K562 (cell line): ENCODE measurements around the gene TGFBR1. TPM values are rescaled to one million over a fixed set of nuclear protein-coding genes. Genes with fewer than 3 reads are reported as not detected.

Source experiments
- ATF4 ChIP-seq: fragments of 450-650 bp; formaldehyde crosslinking; IDR thresholded peaks from 2 replicates; pipeline ENCODE4 v1.4.0; 2022; ENCODE audit warnings: mild to moderate bottlenecking, moderate library complexity
- CAMTA2 ChIP-seq: fragments of 250-450 bp; sonication (Bioruptor Pico); conservative IDR thresholded peaks from 2 replicates; pipeline ENCODE4 v1.5.1; 2022
- EZH2 ChIP-seq: IDR thresholded peaks from 2 replicates; pipeline ENCODE4 v1.6.1; 2012; ENCODE audit warnings: low read depth, mild to moderate bottlenecking, inconsistent platforms, low read length, borderline replicate concordance
- KLF10 ChIP-seq: fragments of 250-450 bp; sonication (Bioruptor Pico); IDR thresholded peaks from 2 replicates; pipeline ENCODE4 v1.6.1; 2021; ENCODE audit warnings: matching md5 sums
- LARP7 ChIP-seq: fragments of 450-650 bp; IDR thresholded peaks from 2 replicates; pipeline ENCODE4 v1.6.1; 2016
- MEF2D ChIP-seq: conservative IDR thresholded peaks from 2 replicates; pipeline ENCODE4 v1.6.1; 2016; ENCODE audit warnings: low read depth, missing genetic modification characterization, missing compliant biosample characterization
- PHB ChIP-seq: fragments of 250-450 bp; sonication (Bioruptor Pico); IDR thresholded peaks from 2 replicates; pipeline ENCODE4 v1.5.0; 2021
- POLR2AphosphoS5 ChIP-seq: IDR thresholded peaks from 2 replicates; pipeline ENCODE4 v1.6.1; 2011; ENCODE audit warnings: mild to moderate bottlenecking, low read depth, low read length, moderate library complexity; ENCODE audit not compliant: control insufficient read depth, insufficient read depth
- SIRT6 ChIP-seq: IDR thresholded peaks from one replicate; pipeline ENCODE4 v1.6.1; 2012; ENCODE audit warnings: low read depth, mild to moderate bottlenecking, control low read depth, inconsistent platforms, low read length, moderate library complexity
- TRIM28 ChIP-seq: fragments of 450-650 bp; IDR thresholded peaks from 2 replicates; pipeline ENCODE4 v1.6.1; 2017
- ZFPM2 ChIP-seq: fragments of 250-450 bp; sonication (Bioruptor Pico); IDR thresholded peaks from 2 replicates; pipeline ENCODE4 v1.5.1; 2022; ENCODE audit warnings: mild to moderate bottlenecking
- ZNF318 ChIP-seq, 2 experiments: fragments of 450-650 bp; IDR thresholded peaks; 2 replicates each; pipeline ENCODE4 v1.6.1; 2016; ENCODE audit warnings: mild to moderate bottlenecking in 2 of 2, borderline replicate concordance in 1 of 2, low read depth in 1 of 2, moderate library complexity in 1 of 2
- ZNF764 ChIP-seq: fragments of 250-450 bp; sonication (Bioruptor Pico); IDR thresholded peaks from 2 replicates; pipeline ENCODE4 v1.4.0; 2020; ENCODE audit warnings: low read depth, mild to moderate bottlenecking, moderate library complexity
- polyA plus RNA-seq, 8 experiments: library from polyadenylated mRNA; depleted of rRNA in 4 of 8; stranded (reverse) in 5 of 8; unstranded in 3 of 8; fragments of >200 nt; fragmentation: Nextera tagmentation in 2 of 8; fragmentation: Illumina TruSeq in 1 of 8; extraction: Ambion mirVana in 2 of 8; extraction: Trizol in 1 of 8; gene quantifications; 2 replicates each; pipeline versions ENCODE4 v1.2.1 to v1.2.3, GENCODE V29; 2011 to 2014; ENCODE audit warnings: inconsistent platforms in 1 of 8, missing spikeins in 1 of 8
- total RNA-seq, 7 experiments: library from RNA; depleted of rRNA in 6 of 7; stranded (reverse); fragments of >200 nt in 6 of 7; fragmentation: Illumina TruSeq in 2 of 7; extraction: Trizol in 2 of 7; gene quantifications; 2 replicates each; pipeline versions ENCODE4 v1.2.1 to v1.2.3, GENCODE V29; 2011 to 2021; ENCODE audit warnings: low replicate concordance in 1 of 7
- TF ChIP-seq, protein P1 (sequence below): fragments of 450-650 bp; IDR thresholded peaks from 2 replicates; pipeline ENCODE4 v1.6.1; 2018; ENCODE audit warnings: mild to moderate bottlenecking, low read depth; ENCODE audit not compliant: partially characterized antibody
- TF ChIP-seq, protein P2 (sequence below): fragments of 450-650 bp; IDR thresholded peaks from 2 replicates; pipeline ENCODE4 v1.6.1; 2017; ENCODE audit warnings: mild to moderate bottlenecking, moderate library complexity

The TGFBR1 gene
- total and polyA plus RNA-seq, 9 of the 15 experiments (the other 6 are each of a cell fraction or from before 2014, with no cell fraction given): 15.5 to 62.4 (median 42.7) TPM

DNA sequence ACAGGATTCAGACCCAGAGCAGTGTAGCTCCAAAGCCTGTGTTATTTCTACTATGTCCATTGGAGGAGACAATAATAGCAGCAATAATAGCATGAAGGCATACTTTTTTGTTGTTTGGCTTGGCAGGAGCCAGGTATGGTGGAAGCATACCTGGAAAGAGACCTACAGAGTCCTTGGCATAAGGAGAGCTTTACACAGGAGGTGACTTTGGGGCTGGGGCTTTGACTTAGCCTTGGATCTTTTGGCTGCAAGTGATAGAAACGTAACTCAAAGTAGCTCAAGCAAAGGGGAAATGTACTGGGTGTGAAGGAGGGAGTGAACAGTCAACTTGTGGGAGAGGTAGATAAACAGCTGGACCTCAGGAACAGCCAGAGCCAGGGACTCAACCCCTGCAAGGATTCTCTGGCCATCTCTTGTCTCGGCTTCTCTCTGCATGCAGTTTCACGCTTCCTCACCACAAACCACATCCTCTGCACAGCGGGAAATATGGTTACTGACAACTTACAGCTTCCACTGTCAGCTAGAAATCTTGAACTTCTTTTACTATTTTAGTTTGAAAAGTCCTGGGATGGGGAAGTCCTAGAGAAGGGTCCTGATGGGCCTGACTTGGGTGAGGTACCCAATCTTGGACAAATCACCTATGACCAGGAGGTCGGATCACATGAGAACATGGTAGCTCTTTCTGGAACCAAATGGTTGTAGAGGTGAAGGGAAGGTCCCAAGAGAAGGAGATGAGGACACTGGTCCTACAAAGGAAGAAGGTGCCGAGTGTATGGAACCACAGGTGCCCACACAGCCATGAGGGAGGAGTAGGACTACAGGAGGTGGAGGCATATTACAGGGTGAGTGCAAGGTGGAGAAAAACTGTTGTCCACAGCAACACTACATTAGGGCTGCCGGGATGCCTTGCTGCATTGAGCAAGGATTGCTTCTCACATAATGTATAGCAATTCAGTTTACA is 47.0 kb upstream of the TGFBR1 start (continued):
- TF ChIP-seq ZNF318 (IDR thresholded peaks at IDR 0.05; ENCODE audit: borderline replicate concordance in 1 of 2, low read depth in 1 of 2): no peak
- peak; percentile 75 for TF ChIP-seq POLR2AphosphoS5
- TF ChIP-seq, protein P1, sequence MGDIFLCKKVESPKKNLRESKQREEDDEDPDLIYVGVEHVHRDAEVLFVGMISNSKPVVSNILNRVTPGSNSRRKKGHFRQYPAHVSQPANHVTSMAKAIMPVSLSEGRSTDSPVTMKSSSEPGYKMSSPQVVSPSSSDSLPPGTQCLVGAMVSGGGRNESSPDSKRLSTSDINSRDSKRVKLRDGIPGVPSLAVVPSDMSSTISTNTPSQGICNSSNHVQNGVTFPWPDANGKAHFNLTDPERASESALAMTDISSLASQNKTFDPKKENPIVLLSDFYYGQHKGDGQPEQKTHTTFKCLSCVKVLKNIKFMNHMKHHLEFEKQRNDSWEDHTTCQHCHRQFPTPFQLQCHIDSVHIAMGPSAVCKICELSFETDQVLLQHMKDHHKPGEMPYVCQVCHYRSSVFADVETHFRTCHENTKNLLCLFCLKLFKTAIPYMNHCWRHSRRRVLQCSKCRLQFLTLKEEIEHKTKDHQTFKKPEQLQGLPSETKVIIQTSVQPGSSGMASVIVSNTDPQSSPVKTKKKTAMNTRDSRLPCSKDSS: no peak
- TF ChIP-seq, protein P2, sequence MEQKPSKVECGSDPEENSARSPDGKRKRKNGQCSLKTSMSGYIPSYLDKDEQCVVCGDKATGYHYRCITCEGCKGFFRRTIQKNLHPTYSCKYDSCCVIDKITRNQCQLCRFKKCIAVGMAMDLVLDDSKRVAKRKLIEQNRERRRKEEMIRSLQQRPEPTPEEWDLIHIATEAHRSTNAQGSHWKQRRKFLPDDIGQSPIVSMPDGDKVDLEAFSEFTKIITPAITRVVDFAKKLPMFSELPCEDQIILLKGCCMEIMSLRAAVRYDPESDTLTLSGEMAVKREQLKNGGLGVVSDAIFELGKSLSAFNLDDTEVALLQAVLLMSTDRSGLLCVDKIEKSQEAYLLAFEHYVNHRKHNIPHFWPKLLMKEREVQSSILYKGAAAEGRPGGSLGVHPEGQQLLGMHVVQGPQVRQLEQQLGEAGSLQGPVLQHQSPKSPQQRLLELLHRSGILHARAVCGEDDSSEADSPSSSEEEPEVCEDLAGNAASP: no peak
- no peak for TF ChIP-seq EZH2
- no peak for TF ChIP-seq KLF10 (CRISPR knock-in tag)
- TF ChIP-seq ZNF764: no peak
- no peak for TF ChIP-seq TRIM28
- 0 out of 2 replicates have a peak, but pooled peaks have one; percentile 38 for TF ChIP-seq MEF2D
- TF ChIP-seq LARP7: no peak
- TF ChIP-seq ATF4: 0 out of 2 replicates have a peak, but pooled peaks have one; percentile 24
- TF ChIP-seq SIRT6: no peak
- TF ChIP-seq PHB (CRISPR knock-in tag): no peak
- TF ChIP-seq CAMTA2 (CRISPR knock-in tag): 0 out of 2 replicates have a peak, but pooled peaks have one; percentile 52
- no peak for TF ChIP-seq ZFPM2 (CRISPR knock-in tag)
